GM12891 (cell line): ENCODE results near the gene SNX9.
"Not testable (repeated sequence)": the region's sequence is repeated elsewhere in the genome, so short reads cannot be mapped to it uniquely, and the experiment has no call there.

Source experiments
- DNase-seq: peaks from one replicate; pipeline ENCODE4 v3.0.0; 2011; ENCODE audit warnings: low spot score; ENCODE audit not compliant: insufficient read length
- FAIRE-seq: peaks from 2 replicates; lab custom pipeline; 2011; peaks lifted over from hg19 to GRCh38; lab: Jason Lieb, UNC
- PAX5 ChIP-seq: IDR thresholded peaks from 2 replicates; pipeline ENCODE4 v1.6.1; 2011; ENCODE audit warnings: low read length, moderate library complexity, mild to moderate bottlenecking; ENCODE audit not compliant: insufficient read depth, severe bottlenecking
- POLR2A ChIP-seq: IDR thresholded peaks from 2 replicates; pipeline ENCODE4 v1.6.1; 2011; ENCODE audit warnings: low read depth, low read length, control low read depth
- POLR2AphosphoS5 ChIP-seq: IDR thresholded peaks from 2 replicates; pipeline ENCODE4 v1.6.1; 2011; ENCODE audit warnings: low read depth, low read length, control low read depth
- POU2F2 ChIP-seq: IDR thresholded peaks from 2 replicates; pipeline ENCODE4 v1.6.1; 2011; ENCODE audit warnings: low read depth, mild to moderate bottlenecking, control low read depth, low read length, moderate library complexity
- SPI1 ChIP-seq: IDR thresholded peaks from 2 replicates; pipeline ENCODE4 v1.6.1; 2011; ENCODE audit warnings: low read depth, low read length, control low read depth
- TAF1 ChIP-seq: IDR thresholded peaks from 2 replicates; pipeline ENCODE4 v1.6.1; 2011; ENCODE audit warnings: low read depth, low read length, control low read depth

Gene SNX9

GRCh38 chr6:157855325-157855724 is 32.3 kb downstream of the SNX9 start:
- no peak for TF ChIP-seq TAF1
- TF ChIP-seq POU2F2: no peak
- TF ChIP-seq POLR2AphosphoS5: no peak
- no peak for TF ChIP-seq POLR2A
- no peak for TF ChIP-seq SPI1
- TF ChIP-seq PAX5: no peak
- no peak for DNase-seq
- no peak for FAIRE-seq

DNA sequence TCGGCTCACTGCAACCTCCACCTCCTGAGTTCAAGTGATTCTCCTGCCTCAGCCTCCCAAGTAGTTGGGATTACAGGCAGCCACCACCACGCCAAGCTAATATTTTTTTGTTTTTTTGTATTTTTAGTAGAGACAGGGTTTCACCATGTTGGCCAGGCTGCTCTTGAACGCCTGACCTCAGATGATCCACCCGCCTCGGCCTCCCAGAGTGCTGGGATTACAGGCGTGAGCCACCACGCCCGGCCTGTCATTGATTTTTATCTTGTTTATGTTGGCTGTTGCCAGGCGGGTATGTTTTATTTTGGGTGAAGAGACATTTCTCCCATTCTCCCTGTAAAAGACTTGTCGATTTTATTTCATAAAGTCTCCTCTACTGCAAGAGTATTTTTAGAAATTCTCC is 32.8 kb downstream of the SNX9 start:
- DNase-seq, FAIRE-seq: not testable (repeated sequence)

DNA sequence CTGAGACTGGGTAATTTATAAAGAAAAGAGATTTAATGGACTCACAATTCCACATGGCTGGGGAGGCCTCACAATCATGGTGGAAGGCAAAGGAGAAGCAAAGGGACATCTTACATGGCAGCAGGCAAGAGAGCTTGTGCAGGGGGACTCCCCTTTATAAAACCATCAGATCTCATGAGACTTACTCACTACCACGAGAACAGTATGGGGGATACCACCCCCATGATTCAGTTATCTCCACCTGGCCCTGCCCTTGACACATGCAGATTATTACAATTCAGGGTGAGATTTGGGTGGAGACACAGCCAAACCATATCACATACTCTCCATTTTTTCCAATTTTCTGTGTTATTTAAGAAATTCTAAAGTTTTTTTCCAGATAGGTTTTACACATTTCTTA is 35.6 kb downstream of the SNX9 start:
- not testable (repeated sequence) for DNase-seq, FAIRE-seq

DNA sequence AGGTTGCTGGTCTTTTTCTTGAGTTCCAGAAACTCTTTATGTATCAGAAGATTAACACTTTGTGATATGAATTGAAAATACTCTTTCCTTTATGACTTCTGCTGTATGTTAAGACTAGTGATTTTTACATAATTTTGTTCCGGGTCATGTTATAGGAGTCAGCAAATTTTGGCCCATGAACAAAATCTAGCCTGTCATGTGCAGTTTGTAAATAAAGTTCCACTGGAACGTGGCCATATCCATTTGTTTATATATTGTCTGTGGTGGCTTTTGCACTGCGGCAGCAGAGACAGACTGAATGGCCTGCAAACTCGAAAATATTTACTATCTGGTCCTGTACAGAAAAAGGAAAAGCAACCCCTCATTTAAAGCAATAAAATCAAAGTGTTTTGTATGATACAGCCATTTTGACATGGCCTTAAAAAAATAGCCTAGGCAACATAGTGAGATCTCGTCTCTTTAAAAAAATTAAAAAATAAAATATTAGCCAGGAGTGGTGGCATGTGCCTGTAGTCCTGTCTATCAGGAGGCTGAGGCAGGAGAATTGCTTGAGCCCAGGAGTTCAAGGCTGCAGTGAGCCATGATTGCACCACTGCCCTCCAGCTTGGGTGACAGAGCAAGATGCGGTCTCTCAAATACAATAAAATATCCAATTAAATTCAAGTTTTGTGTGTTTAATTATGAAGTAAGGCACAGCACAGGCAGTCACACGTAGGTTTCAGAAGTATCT is 36.9 kb downstream of the SNX9 start:
- DNase-seq (no peak), FAIRE-seq (no peak)
- no peak for TF ChIP-seq PAX5
- TF ChIP-seq POLR2A: no peak
- TF ChIP-seq TAF1: no peak
- no peak for TF ChIP-seq POU2F2
- TF ChIP-seq SPI1: no peak
- TF ChIP-seq POLR2AphosphoS5: no peak

DNA sequence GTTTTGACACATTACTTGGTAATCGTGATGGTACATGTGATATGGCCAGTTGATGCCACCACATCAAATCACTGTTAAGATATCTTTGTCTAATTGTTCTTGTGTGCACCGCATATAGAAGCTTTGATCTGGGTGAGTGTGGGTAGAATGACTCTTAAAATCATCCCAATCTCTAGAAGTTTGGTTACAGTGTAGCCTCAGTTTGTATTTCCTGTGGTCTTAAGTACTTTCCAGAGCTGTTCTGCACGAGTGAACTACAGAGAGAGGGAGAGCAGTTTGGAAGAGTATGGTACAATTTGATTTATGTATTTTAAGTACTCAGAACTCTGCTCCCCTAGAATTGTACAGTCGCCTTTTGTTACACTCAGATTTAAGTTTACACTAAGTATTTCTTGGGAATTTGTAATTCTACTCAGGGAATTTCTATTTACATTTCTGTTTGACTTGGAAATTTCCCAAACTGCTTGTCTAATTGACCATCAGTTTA is 37.5 kb downstream of the SNX9 start:
- FAIRE-seq: no peak
- no peak for DNase-seq

GRCh38 chr6:157861184-157861583 is 38.1 kb downstream of the SNX9 start:
- FAIRE-seq (no peak), DNase-seq (no peak)
- TF ChIP-seq POLR2AphosphoS5: no peak
- TF ChIP-seq SPI1: no peak
- TF ChIP-seq POU2F2: no peak
- TF ChIP-seq PAX5: no peak
- no peak for TF ChIP-seq TAF1
- no peak for TF ChIP-seq POLR2A

More for the DNA sequence above, 37.5 kb downstream of the SNX9 start:
- no peak for TF ChIP-seq POU2F2
- TF ChIP-seq POLR2A: no peak
- no peak for TF ChIP-seq TAF1
- no peak for TF ChIP-seq SPI1
- no peak for TF ChIP-seq POLR2AphosphoS5
- no peak for TF ChIP-seq PAX5

DNA sequence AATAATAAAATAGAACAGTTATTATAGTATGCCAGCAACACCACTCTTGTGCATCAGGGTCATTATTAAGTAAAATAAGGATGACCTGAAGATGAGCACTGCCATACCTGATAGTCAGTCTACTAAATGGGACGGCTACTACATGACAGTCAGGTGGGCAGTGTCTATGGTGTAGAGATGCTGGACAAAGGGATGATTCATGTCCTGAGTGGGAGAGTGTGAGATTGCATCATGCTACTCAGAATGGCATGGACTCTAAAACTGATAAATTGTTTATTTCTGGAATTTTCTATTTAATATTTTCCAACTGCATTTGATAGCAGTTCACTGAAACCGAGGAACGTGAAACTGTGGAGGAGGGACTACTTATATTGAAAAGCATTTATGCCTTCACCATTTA is 38.8 kb downstream of the SNX9 start:
- FAIRE-seq: no peak
- TF ChIP-seq PAX5: no peak

DNA sequence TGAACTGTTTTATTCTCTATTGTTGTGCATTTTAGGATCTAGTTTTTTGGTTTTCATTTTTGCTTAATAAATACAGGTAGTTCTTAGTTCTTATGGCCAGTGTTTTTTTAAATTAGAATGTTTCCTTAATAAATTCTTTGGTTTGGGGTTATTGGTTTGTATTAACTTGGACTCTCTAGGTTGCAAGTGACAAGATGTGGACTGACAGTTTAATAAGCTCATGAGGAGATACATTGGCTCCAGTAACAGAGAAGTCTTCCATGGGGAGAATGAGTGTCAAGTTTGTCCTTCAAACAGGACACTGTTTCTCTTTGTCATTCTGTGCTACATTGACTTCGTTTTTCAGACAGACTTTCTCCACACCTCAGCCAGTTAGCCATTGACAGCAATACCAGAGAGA is 39.7 kb downstream of the SNX9 start:
- no peak for FAIRE-seq
- no peak for DNase-seq
- TF ChIP-seq POLR2AphosphoS5 (no peak), TAF1 (no peak), POLR2A (no peak)

More for the DNA sequence above, 38.8 kb downstream of the SNX9 start:
- no peak for DNase-seq

GRCh38 chr6:157864185-157864761 is 41.2 kb downstream of the SNX9 start:
- no peak for TF ChIP-seq SPI1
- no peak for TF ChIP-seq TAF1
- TF ChIP-seq POLR2AphosphoS5: no peak
- no peak for TF ChIP-seq POLR2A
- TF ChIP-seq POU2F2: no peak
- no peak for TF ChIP-seq PAX5
- DNase-seq (no peak), FAIRE-seq (no peak)

DNA sequence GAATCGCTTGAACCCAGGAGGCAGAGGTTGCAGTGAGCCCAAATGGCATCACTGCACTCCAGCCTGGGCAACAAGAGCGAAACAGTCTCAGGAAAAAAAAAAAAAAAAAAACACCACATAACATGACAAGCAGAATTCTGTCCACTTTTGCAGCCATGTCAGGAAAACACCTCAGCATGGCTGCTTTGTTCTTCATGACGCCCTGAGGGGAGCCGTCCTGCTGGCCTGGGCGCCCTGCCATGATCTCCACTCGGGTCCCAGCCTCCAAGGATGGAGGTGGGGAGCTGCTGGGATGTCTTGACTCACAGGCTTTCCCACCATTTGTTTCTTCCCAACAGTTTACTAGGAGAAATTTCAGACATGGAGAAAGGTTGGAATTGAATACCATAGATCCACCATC is 42.2 kb downstream of the SNX9 start:
- DNase-seq (no peak), FAIRE-seq (no peak)
- TF ChIP-seq POLR2A (no peak), SPI1 (no peak), TAF1 (no peak), PAX5 (no peak), POLR2AphosphoS5 (no peak), POU2F2 (no peak)

DNA sequence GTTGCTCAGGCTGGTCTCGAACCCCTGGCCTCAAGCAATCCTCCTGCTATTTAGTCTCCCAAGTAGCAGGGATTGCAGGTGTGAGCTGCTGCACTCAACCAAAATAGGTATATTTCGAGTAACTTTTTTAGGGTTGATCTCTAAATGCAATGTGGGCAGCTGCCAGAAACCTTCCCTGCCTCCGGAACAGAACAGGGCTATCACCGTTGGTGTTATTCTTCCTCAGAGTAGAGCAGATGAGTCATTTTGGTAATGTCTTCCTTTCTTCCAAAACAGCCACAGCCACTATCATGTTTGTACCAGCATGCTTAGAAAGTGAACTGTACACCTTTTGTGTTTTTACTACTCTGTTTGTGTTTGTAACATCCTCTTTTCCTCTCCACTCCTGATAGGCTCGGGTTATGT is 44.1 kb downstream of the SNX9 start:
- DNase-seq (no peak), FAIRE-seq (no peak)
- no peak for TF ChIP-seq TAF1
- no peak for TF ChIP-seq POLR2A

GRCh38 chr6:157867981-157868380 is 44.9 kb downstream of the SNX9 start:
- no peak for FAIRE-seq

More at GRCh38 chr6:157867981-157868380, 44.9 kb downstream of the SNX9 start:
- TF ChIP-seq SPI1 (no peak), POLR2A (no peak), POLR2AphosphoS5 (no peak), TAF1 (no peak), PAX5 (no peak), POU2F2 (no peak)
- DNase-seq: no peak
